Mucosa of stomach (tissue), 1 donor: ENCODE measurements around the gene CACNA2D4.

Experiments
- H3K27me3 ChIP-seq: one replicate; pipeline ENCODE4 v1.7.0; 2013; ENCODE audit warnings: mild to moderate bottlenecking, low read length; ENCODE audit not compliant: control insufficient read depth, insufficient read depth
- H3K36me3 ChIP-seq: one replicate; pipeline ENCODE4 v1.7.0; 2013; ENCODE audit warnings: low read length; ENCODE audit not compliant: control insufficient read depth, insufficient read depth
- H3K4me1 ChIP-seq: one replicate; pipeline ENCODE4 v1.7.0; 2013; ENCODE audit warnings: mild to moderate bottlenecking, low read length; ENCODE audit not compliant: control insufficient read depth, insufficient read depth
- H3K4me3 ChIP-seq: one replicate; pipeline ENCODE4 v1.7.0; 2013; ENCODE audit warnings: low read length
- H3K9ac ChIP-seq: one replicate; pipeline ENCODE4 v1.7.0; 2013; ENCODE audit warnings: mild to moderate bottlenecking, low read length, moderate library complexity
- H3K9me3 ChIP-seq: one replicate; pipeline ENCODE4 v1.7.0; 2013; ENCODE audit warnings: mild to moderate bottlenecking, low read length, moderate library complexity; ENCODE audit not compliant: control insufficient read depth
- donor health status: Pancreatic carcinoma.

The CACNA2D4 gene

DNA sequence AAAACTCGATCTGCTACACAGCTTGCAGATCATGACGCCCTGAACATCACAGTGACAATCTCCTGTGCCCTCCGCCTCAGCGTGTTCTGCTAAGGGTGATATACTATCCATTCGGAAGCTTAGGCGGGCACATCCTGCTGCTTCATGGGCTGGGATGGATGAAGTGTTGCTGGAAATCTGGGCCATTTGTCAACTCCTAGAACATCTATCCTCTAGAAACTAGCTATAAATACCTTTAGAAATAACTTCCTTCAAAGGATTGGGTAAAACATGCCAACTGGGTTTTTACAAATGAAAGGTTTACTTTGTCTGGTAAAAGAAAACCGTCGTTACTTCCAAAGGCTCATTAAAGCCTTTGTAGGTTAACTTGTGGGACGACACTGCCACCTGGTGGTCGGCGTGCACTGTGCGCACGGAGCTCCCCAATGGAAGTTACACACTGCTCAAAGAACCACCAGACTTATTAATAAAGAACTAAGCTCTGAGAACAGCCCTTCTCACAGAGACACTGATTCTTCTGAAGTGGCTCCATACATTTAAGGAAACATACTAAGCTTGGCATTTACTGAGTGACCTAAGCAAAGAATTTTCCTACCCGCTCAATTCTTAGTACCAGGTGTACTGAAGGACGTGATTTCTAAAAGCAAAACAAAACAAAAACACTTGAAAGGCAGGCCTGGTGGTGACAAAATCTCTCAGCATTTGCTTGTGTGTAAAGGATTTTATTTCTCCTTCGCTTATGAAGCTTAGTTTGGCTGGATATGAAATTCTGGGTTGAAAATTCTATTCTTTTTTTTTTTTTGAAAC is 21.6 kb upstream of the CACNA2D4 start:
- no peak overlapping the region for H3K4me3 ChIP-seq
- H3K27me3 ChIP-seq = no peaks in the 10 kb centered on the region
- H3K9ac ChIP-seq = no peak overlapping the region
- peaks cover 36% of the 10 kb centered on the region for H3K4me1 ChIP-seq
- no peaks in the 10 kb centered on the region for H3K9me3 ChIP-seq
- H3K36me3 ChIP-seq = no peaks in the 10 kb centered on the region

DNA sequence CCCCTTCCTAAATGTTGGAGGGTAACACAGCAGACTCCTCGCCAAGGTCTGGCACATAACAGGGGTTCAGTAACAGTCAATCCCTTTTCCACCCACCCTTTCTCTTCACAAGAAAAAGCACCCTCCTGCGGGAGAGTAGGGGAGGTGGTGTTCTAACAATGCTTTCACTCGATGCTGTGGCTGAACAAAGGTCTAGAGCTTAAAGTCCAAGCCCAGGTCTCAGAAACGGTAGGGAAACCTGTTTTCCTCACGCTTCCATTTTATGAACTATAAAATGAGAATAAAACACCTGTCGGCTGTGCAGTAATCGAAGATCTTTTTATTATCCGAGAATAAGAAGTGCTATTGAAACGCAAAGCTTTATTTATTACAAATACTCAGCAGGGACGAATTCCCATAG is 20.9 kb upstream of the CACNA2D4 start:
- no peaks in the 10 kb centered on the region for H3K27me3 ChIP-seq
- H3K9ac ChIP-seq = no peak overlapping the region
- no peaks in the 10 kb centered on the region for H3K36me3 ChIP-seq
- H3K4me1 ChIP-seq = peaks cover 37% of the 10 kb centered on the region
- H3K9me3 ChIP-seq = no peaks in the 10 kb centered on the region
- no peak overlapping the region for H3K4me3 ChIP-seq

DNA sequence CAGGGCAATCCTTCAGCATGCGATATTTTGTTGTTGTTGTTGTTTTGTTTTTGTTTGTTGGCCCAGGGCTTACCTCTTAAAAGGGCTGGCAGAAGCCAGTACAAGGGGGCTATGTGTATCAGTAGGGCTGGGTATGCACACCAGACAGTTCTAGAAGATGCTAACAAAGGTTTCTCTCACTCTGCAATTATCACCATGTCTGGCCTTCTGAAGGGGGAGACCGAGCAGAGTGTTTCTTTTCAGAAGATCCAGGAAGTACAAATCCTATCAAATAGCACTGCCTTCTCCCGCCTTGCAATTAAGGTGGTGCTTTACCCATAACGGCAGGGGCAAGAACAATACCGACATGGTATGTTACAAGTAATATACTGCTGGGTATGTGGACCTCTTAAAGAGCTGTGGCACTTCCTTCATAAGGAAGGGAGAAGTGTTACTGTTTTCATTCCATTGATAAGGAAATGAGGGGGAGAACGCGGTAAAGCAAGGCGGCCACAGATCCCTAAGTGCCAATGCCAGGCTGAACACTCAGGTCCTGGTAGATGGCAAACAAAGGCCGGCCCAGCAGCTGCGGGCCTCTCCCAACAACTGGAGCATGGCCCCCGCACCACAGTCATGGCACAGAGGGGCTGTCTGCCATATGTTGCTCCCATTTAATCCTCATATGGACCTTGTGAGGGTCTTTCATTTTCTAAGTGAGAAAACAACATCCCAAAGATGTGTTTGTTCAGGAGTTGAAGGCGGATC is 19.2 kb upstream of the CACNA2D4 start:
- Histone ChIP-seq H3K9me3 (no peaks in the 10 kb centered on the region), H3K4me1 (peaks cover 40% of the 10 kb centered on the region), H3K27me3 (no peaks in the 10 kb centered on the region), H3K9ac (no peak overlapping the region), H3K36me3 (no peaks in the 10 kb centered on the region), H3K4me3 (no peak overlapping the region)

DNA sequence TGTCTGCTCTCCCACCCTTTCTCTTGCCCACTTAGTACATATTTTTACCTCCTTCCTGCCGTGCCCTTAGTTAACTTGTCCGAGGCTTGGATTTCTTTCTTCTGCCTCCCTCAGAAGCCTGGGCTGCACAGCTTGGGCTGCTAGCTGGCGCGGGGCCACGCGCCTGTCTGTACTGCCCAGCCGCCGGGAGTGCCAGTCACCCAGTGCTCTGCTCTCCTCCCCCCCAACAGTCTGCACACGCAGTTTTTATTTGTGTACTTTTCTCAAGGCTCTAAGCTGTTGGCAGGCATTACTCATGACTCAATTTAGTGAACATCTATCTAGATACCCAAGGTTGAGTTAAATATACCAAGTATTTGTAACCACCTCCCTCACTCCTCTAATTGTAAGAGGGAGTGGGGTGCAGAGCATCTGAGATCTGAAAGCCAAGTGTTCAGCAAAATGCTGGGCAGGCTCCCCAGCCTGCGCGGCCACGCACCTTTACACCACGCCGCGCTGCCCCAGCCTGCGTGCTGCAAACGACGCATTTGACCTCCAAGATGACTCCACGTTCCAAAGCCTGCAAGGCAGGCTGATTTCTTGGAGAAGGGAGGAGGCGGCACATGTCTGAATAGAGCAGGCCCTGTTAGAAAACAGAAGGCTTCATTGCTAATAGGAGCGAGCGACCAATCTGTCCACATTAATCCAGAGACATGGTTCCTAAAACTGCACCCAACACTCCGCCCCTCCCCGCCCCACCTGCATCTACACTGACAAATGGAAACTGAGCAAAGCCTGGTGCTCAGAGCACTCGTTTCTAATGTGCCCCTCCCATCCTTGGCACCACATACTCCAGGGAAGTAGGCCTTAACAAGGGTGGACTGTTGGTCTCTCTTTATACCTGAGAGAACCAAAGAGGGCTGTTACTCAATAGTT is 18.2 kb upstream of the CACNA2D4 start:
- Histone ChIP-seq H3K27me3 (no peaks in the 10 kb centered on the region), H3K4me1 (peaks cover 47% of the 10 kb centered on the region), H3K4me3 (no peak overlapping the region), H3K9me3 (no peaks in the 10 kb centered on the region), H3K36me3 (no peaks in the 10 kb centered on the region), H3K9ac (no peak overlapping the region)

DNA sequence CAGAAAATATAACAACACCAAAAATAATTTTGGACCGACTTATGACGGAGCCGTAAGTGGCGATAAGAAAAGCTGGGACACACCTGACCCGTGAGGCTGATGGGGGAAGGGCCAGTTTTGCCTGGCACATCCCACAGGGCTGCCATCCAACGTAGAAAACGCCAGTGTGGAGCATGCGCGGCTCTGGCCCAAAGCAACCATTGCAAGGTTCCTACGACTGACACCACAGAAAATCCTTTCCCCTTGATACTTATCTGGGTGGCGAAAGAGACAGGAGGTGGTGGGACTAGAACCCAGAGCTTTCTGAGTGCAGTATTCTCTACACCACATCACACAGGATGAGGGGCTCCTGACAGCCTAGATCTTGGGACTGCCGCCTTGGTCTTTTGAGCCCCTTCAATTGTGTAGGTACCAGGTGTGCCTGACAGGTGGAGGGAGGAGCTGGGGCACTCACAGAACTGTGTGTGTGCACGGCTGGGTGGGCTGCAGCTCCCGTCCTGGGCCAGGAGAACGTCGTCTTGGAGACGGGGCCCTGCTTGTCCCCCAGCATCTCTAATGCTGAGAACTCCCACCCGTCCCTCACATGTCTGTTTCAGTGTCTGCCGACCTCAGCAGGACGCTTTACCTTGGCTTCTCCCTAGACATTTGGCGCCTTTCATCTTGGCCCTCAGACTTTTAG is 17.4 kb upstream of the CACNA2D4 start:
- Histone ChIP-seq H3K36me3 (no peaks in the 10 kb centered on the region), H3K4me3 (no peak overlapping the region), H3K27me3 (peaks cover 6% of the 10 kb centered on the region), H3K9me3 (no peaks in the 10 kb centered on the region), H3K9ac (no peak overlapping the region), H3K4me1 (peaks cover 47% of the 10 kb centered on the region)

DNA sequence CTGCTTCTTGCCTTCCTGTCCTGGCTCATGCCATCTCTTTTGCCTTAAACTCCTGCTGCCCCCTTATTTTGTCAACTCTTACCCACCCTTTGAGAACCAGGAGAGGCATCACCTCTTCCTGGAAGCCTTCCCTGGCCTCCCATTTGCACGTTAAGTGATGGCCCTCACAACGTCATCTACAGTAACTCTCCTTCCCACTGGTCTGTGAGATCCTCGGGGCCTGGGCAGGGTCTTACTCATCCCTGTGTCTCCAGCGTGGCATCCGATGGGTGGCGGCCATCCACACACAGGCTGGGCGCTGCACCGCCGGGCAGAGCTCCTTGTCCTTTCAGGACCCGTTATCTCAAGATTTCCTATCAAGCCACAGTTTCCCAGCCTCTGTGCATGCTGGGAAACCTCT is 16.8 kb upstream of the CACNA2D4 start:
- no peak overlapping the region for H3K4me3 ChIP-seq
- peaks cover 47% of the 10 kb centered on the region for H3K4me1 ChIP-seq
- no peak overlapping the region for H3K9ac ChIP-seq

DNA sequence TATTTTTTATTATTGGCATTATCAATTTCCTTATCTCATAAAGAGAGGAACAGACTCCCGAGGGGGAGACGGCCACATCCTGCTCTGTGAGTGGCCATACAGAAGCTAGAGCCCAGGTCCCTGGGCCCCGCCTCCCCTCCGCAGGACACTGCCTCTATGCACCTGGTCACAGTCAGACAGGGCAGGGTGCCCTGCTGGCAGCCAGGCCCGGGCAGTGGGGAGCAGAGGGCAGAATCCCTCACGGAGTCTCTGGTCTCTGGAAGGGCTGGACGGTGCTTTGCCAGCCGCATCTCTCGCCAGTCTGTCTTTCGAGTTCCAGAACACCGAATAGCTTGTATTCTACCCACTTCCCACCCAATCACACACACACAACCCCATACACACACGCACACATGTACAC is 16.4 kb upstream of the CACNA2D4 start:
- Histone ChIP-seq H3K4me1 (peaks cover 46% of the 10 kb centered on the region), H3K27me3 (peaks cover 11% of the 10 kb centered on the region), H3K36me3 (no peaks in the 10 kb centered on the region), H3K9me3 (no peaks in the 10 kb centered on the region), H3K4me3 (no peak overlapping the region), H3K9ac (no peak overlapping the region)

More for the DNA sequence above, 16.8 kb upstream of the CACNA2D4 start:
- Histone ChIP-seq H3K36me3 (no peaks in the 10 kb centered on the region), H3K9me3 (no peaks in the 10 kb centered on the region), H3K27me3 (peaks cover 10% of the 10 kb centered on the region)

DNA sequence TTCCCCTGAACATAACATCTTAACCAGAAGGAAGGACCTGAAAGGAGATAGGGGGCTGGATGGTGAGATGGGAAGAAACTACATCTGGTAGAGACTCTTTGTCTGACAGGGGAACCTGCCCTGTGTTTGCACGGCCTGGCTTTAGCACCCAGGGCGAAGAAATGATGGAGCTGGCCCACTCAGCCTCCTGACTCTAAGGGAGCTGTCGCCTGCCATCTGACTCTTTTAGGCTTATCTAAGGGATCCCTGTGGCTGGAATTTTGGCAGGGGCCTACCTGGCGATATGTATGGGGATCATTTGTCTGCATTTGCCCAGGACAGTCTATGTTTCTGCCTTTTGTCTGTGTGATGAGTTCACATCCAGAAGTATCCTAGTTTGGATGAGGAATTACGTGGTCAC is 15.6 kb upstream of the CACNA2D4 start:
- peaks cover 14% of the 10 kb centered on the region for H3K27me3 ChIP-seq
- no peaks in the 10 kb centered on the region for H3K9me3 ChIP-seq
- H3K4me3 ChIP-seq = no peak overlapping the region
- no peaks in the 10 kb centered on the region for H3K36me3 ChIP-seq
- no peak overlapping the region for H3K9ac ChIP-seq
- peaks cover 44% of the 10 kb centered on the region for H3K4me1 ChIP-seq

DNA sequence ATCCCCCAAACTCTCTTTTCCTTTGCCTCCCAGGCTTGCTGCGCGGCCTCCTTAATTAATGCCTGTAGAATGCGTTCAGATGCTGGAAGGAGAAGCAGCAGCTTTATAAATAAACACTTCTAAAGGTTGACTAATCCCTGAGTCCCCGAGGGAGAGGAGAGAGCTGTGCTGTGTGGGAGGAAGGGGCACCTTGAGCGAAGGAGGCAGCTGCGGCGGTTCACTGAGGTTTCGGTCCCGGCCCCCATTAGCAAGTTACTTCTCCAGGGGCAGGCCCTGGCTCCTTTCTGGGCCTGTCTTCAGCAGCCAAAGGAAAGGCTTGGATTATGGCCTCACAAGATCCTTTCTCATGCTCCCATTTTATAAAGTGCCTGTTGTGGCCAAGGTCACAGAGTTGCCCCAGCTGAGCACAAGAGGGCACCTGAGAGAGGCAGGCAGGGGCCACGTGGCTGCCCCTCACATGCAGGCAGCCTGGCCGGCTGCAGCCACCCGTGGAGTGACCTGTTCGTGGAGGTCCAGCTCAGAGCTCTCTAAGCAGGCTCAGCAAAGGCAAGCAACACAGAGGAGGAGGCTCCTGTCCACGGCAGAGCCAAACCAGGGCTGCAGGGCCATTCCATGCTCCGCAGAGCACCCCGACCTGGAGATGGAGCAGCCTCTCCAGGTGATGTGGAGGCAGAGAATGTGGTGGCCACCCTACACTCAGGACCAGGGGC is 15.0 kb upstream of the CACNA2D4 start:
- peaks cover 18% of the 10 kb centered on the region for H3K27me3 ChIP-seq
- no peak overlapping the region for H3K4me3 ChIP-seq
- no peaks in the 10 kb centered on the region for H3K9me3 ChIP-seq
- no peaks in the 10 kb centered on the region for H3K36me3 ChIP-seq
- no peak overlapping the region for H3K9ac ChIP-seq
- H3K4me1 ChIP-seq = peaks cover 44% of the 10 kb centered on the region

DNA sequence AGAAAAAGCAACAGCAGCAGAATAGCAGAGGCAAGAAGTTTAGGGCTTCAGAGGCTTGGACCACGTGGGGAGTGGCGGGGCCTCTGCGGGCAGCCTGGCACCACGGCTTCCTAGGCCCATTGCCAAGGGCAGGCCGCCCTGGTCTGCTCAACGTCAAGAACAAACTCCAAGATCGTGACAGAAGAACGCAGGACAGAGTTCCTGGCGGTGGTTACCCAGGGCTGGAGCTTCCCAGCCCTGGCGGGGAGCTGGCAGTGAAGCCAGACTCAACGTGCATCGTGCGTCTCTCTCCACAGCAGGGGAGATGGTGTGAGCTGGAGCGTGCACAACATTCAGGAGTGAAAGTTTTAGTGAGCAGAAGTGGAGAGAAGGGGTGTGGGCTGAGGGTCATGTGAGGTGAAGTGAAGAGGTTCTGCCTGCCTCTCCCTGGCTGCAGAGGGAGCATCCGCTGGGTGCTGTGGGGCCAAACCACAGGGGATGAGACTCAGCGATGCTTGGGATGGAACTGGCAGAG is 13.9 kb upstream of the CACNA2D4 start:
- Histone ChIP-seq H3K9ac (no peak overlapping the region), H3K4me1 (peaks cover 34% of the 10 kb centered on the region), H3K27me3 (peaks cover 28% of the 10 kb centered on the region), H3K4me3 (no peak overlapping the region), H3K36me3 (no peaks in the 10 kb centered on the region), H3K9me3 (no peaks in the 10 kb centered on the region)

DNA sequence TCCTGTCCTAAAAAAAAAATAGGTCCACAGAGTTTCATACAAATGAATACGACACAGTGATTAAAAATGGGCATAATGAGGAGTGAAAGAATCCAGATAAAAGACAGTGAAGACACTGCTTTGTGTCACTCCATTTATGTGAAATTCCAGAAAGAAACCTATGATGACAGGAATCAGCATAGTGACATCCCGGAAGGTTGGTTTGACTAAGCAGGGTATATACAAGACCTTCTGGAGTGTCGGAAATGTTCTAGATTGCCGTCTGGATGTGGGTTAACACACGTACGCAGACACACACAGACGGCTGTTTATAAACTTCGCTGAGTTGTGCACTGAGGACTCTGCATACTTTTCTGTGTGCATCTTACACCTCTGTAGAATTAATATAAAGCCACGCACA is 13.2 kb upstream of the CACNA2D4 start:
- Histone ChIP-seq H3K9me3 (no peaks in the 10 kb centered on the region), H3K4me1 (peaks cover 27% of the 10 kb centered on the region), H3K9ac (no peak overlapping the region), H3K27me3 (peaks cover 32% of the 10 kb centered on the region), H3K36me3 (no peaks in the 10 kb centered on the region), H3K4me3 (no peak overlapping the region)
